T47D (cell line): ENCODE results near the gene BRIP1.
A peak's percentile ranks its signal among the peaks of the same experiment; 100 is the strongest.

ENCODE experiments used
- DNase-seq, 2 experiments: peaks; one replicate each; pipeline versions ENCODE4 v3.0.0 to v3.0.0-alpha.2; 2011 to 2012; ENCODE audit warnings: low read depth in 1 of 2, low spot score in 1 of 2
- JUND ChIP-seq: IDR thresholded peaks from 2 replicates; pipeline ENCODE4 v1.6.1; 2012; ENCODE audit warnings: low read depth
- in situ Hi-C: cut with HindIII; loops from 2 replicates; pipeline ENCODE4 v1.10.0; 2016; ENCODE audit warnings: low sequenced_read_pairs, low pct_unique_long_range_greater_than_20kb

The BRIP1 gene

GRCh38 chr17:61849674-61850073, 13.7 kb downstream of the BRIP1 start:
- in situ Hi-C loops: no loop called here
- TF ChIP-seq JUND: no peak

DNA sequence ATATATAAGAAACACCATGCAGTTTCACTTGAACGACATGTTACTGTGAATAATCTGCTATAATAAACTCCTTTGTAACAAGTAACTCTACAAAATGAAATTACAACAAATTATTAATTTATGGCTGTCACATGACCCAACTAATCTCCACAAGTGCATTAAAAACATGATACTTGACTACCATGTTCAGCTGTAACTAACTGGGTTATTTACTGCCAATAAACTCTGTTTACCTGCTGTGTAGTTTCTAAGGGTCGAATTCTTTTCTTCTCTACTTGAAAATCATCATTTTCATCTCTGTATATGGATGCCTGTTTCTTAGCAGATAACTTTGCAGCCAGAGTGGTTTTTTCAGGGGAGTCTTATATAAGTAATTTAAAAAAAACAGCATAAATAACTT, 14.4 kb downstream of the BRIP1 start:
- in situ Hi-C loops: no loop called here
- DNase-seq: no peak
- TF ChIP-seq JUND: no peak

More at GRCh38 chr17:61849674-61850073, 13.7 kb downstream of the BRIP1 start:
- no peak for DNase-seq

DNA sequence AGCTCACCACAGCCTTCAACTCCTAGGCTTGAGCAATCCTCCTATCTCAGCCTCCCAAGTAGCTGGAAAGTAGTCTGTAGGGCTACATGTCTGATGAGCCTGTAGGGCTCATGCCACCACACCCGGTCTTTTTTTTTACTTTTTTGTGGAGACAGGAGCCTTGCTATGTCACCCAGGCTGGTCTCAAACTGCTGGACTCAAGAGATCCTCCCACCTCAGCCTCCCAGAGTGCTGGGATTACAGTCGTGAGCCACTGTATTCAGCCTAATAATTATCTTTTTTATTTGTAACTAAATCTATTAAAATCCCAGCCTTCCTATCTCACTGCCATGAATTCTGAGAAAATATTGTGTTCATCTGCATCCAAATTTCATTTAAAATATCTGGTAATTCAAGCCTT, 15.1 kb downstream of the BRIP1 start:
- no peak for TF ChIP-seq JUND
- in situ Hi-C loops: no loop called here
- DNase-seq: no peak

GRCh38 chr17:61847659-61848058, 15.7 kb downstream of the BRIP1 start:
- no peak for DNase-seq
- no peak for TF ChIP-seq JUND
- in situ Hi-C loops: no loop called here

DNA sequence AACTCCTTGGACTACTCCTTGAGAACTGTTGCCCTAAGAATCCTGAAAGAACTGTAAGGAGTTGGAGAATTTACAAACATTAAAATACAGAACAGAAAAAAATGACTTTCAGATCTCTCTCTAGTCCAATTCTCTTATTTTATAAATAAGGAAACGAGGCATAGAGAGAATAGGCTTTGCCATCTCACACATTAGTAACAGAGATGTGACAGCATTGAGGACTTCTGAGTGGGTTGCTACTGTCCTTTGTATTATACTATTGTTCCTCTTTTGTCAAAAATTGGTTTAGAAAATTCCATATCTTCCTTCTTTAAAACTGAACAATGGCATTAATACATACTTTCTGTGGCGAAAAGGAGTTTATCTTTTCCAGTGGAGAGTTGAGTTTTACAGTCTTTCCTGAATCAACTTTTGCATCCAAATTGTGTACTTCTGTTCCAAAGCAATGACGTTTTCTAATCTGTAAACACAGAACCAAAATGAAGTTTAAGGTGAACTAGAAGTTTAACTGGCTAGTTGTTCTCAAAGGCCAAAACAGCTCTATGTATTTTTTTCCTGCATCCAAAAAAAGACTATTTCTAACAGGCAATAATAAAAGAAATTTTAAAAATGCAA, 16.5 kb downstream of the BRIP1 start:
- DNase-seq: no peak
- TF ChIP-seq JUND: no peak
- in situ Hi-C loops: no loop called here

- TF ChIP-seq JUND: no peak
- no peak for DNase-seq
- in situ Hi-C loops: no loop called here
These were observed 17.2 kb downstream of the BRIP1 start for GRCh38 chr17:61846088-61846487.

GRCh38 chr17:61843435-61843834, 19.9 kb downstream of the BRIP1 start:
- in situ Hi-C loops: no loop called here
- DNase-seq: no peak
- TF ChIP-seq JUND: no peak

DNA sequence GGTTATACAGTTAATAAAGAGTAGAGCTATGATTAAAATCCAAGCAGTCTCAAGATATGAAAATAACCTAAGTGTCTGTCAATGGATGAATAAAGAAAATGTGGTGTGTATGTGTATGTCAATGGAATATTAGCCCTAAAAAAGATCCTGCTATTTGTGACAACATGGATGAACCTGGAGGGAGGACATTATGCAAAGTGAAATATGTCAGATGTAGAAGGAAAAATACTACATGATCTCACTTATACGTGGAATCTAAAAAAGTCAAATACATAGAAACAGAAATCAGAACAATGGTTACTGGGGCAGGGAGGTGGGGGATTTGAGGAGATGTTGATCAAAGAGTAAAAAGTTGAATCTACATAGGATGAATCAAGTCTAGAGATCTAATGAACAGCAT, 20.4 kb downstream of the BRIP1 start:
- no peak for TF ChIP-seq JUND
- DNase-seq: no peak
- in situ Hi-C loops: no loop called here

GRCh38 chr17:61839300-61839786, 24.0 kb downstream of the BRIP1 start:
- in situ Hi-C loops: no loop called here
- no peak for DNase-seq
- no peak for TF ChIP-seq JUND

GRCh38 chr17:61837175-61838051, 25.9 kb downstream of the BRIP1 start:
- DNase-seq: peak; percentile 38 to 79
- no peak for TF ChIP-seq JUND
- in situ Hi-C loops: no loop called here

DNA sequence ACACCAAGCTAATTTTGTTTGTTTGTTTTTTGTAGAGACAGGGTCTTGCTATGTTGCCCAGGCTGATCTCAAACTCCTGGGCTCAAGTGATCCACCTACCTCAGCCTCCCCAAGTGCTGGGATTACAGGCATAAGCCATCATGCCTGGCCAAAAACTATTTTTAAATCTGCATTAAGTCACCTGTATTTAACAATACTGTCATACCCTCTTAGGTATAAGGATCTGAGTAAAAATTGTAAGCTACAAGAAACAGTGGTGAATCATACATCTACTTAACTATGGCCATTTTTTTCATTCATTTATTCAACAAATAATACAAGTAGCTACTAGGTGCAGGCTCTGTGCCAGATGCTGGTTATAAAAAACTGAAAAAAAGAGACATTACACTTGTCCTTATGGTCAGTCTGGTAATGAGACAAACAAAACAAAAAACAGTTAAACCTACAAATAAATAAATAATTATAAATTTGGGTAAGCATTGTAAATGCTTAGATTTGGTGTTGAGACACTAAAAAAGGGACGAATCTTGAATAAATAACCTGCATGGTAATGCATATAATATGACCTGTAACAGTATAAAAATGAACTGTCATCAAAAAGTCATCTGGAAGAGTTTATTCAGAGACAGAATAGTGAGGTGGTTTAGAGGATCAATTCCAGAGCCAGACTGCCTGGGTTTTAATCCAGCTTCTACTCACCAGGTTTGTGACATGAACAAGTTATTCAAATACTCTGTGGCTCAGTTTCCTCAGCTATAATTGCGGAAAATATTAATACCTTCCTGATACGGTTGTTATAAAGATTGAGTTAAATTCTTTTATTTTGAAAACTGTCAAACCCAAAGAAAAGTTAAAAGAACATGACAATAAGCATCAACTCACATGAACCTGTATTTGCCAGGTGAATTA, 26.8 kb downstream of the BRIP1 start:
- in situ Hi-C loops: no loop called here
- DNase-seq: no peak
- TF ChIP-seq JUND: no peak

- TF ChIP-seq JUND: no peak
- in situ Hi-C loops: no loop called here
- no peak for DNase-seq
These were observed 27.7 kb downstream of the BRIP1 start for GRCh38 chr17:61835606-61836005.
